NCI-H748 (cell line): Measurements from ENCODE around the gene GPR153.
"Not testable (repeated sequence)": the region's sequence is repeated elsewhere in the genome, so short reads cannot be mapped to it uniquely, and the experiment has no call there.

Experiments used
- DNase-seq: peaks from one replicate; lab custom pipeline; 2025; ENCODE audit not compliant: unreplicated experiment; lab: John Stamatoyannopoulos, UW

Gene GPR153

DNA sequence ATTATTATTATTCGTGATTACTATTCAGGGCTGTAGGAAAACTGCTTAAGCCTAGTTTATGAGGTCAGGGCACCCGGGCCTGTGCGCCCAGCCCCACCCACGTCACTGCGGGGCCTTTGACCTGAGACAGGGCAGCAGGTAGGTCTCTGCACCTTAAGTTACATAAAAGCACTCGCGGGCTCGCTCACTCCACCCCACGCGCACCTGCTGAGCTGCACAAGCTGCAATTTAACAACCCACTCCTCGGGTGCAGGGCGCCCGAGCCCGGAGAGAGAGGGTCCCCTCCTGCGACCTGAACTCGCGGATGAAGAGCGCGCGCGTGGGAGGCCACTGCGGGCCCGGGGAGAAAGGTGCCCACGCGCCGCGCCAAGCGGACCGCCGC, 25.6 kb downstream of the GPR153 start:
- peak; percentile 15 for DNase-seq

DNA sequence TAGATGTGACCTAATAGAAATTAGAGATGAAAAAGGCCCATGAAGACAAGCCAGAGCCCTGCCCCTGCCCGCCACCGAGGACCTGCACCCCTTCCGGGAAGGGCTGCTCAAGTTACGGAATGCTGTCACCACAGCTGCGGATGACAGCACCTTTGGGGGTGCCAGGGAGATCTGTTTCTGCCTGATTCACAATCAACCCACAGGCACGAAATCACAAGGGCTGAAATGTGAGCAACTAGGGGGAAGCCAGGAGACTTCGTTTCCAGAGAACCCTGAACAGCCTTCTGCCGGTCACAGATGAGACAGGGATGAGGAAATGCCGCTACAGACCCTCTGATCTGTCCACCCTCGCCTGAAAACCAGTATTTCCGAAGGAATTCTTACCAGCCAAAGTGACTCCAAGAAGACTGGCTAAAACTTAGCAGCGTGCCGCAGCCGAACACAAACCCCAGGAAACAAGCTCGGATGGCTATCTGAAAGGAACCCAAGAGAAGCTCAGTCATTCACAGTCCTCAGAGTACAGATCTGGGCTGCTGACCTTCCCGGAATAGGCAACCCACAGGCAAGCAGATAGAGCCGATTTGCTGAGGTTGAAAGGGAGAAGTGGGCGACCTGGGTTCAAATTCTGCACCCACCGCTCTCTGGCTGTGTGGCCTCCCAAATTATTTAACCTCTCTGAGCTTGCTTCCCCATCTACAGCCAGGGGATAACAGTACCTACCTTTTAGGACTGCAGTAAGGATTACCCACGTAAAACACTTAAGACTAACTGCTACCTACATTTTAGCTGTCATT, 26.2 kb downstream of the GPR153 start:
- DNase-seq, result no peak

DNA sequence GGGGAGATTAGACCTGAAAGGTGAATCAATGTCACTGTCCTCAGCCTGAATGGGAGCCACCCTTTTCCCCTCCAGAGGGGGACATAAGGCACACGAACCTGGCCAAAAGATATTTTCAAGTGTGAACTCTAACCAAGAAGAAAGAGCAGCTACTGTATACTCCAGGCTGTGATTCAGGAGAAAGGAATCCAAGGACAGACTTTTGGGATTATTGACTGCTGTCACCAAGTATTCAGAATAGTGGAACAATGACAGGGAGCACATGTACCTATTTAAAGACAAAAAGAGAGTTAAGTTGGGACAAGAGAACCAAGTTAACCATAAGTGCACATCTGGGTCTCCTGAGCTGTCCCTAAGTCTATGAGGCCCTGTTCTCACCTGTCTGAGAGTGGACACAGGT, 27.5 kb downstream of the GPR153 start:
- DNase-seq, result no peak

DNA sequence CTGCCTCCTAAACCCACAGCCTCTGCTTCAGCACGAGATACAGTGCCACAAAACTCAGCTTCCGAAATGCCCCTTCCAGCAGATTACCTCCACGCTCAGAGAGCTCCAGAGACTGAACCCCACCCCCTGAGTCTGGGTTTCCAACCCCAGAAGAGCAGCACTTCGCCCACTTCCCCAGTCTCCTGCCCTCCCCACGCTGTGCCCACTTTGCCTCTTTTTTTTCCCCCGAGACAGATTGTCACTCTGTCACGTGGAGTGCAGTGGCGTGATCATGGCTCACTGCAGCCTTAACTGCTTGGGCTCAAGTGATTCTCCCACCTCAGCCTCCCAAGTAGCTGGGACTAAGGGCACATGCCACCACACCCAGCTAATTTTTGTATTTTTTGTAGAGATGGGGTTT, 35.2 kb downstream of the GPR153 start:
- DNase-seq, result no peak

DNA sequence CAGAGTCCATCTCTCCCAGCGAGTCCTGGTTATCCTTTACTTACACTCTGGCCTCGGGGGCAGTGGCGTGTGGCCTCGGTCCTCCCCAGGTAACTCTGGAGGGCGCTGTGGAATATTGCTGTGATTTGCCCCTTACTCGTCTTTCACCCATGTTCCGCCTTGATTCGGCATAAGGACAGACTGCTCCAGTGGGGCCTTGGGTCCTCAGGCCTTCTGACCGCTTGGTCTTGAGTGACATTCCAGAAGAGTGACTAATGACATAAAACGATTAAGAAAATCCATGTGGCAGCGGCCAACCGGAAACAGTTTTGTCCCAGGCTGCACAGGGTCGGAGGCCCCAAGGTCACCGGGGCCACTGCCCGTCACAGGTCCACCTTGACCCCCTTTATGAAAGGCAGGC, 36.2 kb downstream of the GPR153 start:
- DNase-seq, result no peak

DNA sequence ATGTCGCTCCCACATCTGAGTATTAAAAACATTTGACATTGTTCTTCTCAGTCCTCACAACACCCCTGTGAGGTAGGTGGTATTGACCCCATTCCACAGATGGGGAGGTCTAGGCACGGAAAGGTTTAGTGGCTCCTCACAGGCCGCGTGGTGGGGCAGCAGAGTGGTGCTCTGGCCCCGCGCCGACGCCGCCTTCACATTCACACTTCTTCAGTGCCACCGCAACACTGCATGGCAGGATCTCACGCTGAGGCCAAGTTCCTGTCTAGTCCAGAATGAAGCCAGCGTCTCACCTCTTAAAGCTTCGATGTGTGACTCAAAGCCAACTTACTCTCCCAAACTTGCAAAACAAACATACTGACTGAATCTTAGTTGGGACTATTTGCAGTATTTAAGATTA, 37.3 kb downstream of the GPR153 start:
- no peak for DNase-seq

DNA sequence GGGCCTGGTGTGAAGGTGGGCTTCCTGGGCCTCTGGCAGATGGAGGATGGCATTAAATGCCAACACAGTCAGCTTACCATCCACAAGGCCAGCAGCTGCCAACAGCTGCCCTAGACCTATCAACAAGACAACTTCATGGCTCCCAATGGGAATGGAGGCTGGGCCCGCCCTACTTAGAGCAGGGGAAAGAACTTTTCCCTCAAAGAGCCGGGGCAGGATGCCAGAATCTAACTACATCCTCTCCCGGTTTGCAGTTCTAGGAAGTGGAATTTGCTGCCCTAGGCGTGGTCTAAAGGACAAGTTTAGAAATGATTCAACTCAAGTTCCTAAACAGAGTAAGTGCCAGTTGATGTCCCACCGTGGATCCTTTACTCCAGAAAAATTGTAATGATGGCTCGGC, 38.3 kb downstream of the GPR153 start:
- no peak for DNase-seq

DNA sequence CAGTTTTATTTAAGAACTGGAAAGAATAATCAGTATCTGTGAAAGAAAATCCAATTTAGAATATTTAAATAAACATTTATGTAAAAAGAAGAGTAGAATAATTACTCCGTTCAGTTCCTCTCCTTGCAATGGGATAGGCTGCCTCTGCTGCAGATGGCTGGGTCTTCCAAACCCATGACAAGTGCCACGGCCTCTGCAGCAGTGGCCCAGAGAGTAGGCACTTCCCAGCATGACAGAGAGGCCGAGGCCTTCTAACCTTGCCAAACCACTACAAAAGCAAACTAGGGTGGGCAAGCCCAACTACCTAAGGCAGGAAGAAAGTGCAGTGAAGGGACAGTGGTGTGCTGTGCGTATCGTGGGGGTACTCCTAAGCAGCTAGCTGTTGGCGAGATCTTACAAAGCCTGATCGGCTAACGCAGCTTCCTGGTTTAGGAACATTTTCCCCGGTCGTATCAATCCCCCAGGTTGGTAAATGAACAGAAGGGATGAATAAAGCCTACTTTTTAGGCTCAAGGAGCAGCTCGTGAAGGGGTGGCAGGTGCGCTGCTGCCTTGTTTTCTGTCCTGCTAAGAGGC, 39.6 kb downstream of the GPR153 start:
- DNase-seq, result no peak

DNA sequence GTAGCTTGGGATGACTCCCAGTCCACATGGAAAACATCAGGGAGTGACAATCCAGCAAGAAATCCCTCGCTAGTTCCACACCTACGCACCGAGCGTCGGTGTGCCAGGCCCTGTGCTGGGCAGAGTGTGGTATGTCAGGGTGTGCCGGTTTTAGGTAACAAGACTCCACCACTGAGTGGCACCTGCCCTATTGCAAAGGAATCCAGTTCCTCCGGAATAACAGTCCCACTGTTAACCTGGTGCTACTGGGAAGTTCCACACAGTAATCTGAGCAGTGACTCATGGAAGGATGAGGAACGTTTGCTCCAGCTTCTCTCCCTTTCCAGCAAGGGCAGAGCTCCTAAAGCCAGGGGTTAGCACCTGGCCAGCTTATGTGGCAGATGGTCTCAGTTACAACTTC, 40.7 kb downstream of the GPR153 start:
- DNase-seq, result no peak

DNA sequence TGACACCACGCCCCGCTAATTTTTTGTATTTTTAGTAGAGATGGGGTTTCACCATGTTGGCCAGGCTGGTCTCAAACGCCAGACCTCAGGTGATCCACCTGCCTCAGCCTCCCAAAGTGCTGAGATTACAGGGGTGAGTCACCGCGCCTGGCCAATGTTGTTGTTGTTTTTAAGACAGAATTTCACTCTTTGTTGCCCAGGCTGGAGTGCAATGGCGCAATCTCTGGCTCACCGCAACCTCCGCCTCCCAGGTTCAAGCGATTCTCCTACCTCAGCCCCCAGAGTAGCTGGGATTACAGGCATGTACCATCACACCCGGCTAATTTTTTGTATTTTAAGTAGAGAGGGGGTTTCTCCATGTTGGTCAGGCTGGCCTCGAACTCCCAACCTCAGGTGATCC, 41.3 kb downstream of the GPR153 start:
- DNase-seq, result not testable (repeated sequence)

DNA sequence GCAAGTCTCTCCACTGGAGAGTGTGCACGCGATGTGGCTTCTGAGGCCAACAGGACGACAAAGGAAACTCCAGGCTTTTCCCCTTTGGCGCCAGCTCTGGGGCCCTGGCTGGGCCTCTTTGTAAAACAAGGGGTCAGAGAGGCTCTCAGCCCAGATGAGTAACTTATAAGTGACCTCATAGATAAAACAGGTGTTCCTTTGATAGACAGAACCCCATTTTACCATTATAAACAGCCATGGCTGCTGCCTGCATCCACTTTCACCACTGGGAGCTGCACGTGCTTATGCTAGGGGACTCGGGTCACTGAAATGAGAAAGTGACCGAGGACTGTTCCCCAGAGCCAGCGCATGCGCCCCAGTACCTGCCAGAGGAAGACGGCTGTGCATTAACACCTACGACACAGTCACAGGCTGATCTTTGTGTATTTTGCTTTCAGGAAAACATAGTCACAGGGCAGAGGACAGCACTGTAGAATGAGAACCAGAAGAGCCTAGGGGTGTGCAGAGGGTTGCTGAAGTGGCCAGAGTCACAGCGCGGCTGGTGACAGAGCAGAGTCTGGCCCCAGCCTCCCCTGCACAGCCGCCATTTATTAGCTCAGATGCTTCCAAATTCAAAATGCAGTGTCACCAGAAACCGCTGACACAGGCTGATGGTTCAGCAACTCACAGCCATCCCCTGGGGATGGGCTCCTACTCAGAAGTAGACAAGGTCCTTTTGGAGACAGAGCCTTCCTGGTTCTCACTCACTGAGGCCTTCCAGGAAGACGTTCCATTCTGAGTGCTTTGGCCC, 42.3 kb downstream of the GPR153 start:
- DNase-seq, result no peak

DNA sequence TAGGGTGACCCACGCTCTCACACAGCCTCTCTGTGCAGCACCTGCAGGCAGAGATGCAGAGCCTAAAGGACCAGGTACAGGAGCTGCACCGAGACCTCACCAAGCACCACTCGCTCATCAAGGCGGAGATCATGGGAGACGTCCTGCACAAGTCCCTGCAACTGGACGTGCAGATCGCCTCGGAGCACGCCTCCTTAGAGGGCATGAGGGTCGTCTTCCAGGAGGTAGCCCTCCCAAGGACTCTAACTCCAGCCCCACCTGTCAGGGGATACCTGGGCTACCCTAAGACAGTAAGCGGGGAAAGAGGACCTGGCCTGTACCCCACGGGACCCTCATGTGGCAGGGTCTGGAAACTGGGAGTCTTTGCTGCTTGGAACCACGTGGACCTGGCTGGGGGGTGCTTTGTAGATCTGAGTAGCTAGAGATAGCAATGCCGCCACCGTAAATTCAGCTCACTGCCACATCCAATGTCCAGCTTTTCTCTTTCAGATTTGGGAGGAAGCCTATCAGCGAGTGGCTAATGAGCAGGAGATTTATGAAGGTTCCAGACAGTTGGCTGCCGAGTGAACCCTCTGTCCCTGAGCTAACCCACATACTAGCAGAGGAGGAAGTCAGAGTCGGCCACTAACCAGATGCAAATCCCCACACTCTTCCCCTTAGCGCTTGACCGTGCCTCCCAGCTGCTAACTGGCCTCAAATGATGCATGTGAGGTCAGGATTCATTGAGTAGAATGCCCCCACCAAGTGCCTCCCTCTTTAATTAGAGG, 48.5 kb downstream of the GPR153 start:
- no peak for DNase-seq

DNA sequence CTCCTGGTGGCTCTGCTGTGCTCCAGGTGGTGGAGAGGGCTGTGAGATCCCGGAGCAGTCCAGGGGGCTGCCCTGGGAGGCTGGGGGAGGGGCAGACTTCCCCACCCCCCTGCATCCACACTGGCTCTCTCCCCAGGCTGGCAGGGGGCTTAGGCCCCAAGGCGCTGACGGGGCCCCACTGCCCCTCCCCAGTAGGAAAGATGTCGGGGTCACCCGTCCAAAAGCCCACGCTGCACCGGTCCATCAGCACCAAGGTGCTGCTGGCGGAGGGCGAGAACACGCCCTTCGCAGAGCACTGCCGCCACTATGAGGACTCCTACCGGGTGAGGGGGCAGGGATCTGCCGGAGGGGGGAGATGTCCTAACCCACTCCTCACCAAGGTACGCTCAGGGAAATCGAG, 49.2 kb downstream of the GPR153 start:
- DNase-seq, result no peak

DNA sequence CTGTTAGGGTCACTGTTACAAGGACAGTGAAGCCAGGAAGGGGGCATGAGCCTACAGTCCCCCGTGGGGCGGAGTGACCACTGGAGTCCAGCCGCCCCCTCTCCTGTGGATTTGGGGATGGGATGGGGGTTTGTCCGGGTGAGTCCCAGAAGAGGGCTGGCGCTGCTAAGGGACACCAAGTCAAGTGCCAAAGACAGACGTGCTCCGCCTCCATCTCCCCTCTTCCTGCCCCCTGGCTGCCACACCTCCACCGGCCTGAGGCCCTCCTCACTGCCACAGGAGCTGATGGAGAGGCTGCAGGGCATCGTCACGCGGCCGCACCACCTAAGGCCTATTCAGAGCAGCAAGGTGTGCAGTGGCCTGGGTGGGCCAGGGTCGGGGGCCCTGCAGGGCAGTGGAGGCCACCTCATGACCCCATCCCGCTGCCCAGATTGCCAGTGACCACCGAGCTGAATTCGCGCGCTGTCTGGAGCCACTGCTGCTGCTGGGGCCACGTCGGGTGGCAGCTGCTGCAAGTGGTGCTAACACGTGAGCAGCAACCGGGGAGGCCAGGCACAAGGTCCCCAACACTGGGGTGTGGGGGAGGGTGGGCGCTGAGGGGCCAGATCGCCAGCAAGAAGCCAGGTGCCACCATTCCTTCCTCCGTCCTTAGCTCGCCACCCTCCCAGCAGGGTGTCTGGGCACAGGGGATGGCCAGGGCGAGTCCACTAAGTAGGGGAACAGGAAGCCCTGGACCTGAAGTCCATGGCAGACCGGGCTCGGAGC, 50.1 kb downstream of the GPR153 start:
- DNase-seq, result no peak

DNA sequence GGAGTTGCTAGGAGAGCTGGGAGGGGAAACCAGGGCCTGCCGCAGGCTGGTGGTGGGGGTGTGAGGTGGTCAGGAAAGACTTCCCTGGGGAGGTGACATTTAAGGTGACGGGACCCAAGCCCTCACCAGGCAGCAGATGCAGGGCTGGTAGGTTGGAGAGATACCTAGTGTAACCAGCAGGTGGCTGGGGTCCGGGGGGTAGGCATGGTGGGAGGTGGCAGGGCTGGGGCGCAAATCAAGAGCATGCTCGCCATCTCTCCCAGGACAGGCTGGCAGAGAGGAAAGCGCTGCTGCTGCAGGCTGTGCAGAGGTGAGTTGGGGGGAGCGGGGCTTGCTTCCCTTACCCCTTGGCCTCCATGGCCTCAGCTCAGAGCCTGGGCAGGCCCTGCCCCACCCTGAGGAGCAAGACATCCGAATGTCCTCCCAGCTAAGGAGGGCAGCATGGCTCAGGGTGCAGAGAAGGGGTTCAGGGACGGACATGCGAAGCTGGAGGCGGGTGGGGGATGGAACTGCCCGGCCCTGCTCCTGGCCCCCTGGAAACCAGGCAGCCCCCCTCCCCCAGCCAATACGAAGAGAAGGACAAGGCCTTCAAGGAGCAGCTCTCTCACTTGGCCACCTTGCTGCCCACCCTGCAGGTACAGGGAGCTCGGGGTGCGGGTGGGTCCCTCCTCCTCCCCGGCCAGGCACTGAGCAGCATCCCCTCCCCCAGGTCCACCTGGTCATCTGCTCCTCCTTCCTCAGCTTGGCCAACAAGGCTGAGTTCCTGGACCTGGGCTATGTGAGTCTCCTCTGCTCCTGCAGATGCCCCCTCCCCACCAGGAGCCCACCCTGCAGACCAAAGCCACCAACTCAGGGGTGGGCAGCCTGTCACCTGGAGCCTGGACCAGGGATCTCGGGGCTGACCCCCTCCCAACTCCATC, 51.0 kb downstream of the GPR153 start:
- DNase-seq, result no peak

DNA sequence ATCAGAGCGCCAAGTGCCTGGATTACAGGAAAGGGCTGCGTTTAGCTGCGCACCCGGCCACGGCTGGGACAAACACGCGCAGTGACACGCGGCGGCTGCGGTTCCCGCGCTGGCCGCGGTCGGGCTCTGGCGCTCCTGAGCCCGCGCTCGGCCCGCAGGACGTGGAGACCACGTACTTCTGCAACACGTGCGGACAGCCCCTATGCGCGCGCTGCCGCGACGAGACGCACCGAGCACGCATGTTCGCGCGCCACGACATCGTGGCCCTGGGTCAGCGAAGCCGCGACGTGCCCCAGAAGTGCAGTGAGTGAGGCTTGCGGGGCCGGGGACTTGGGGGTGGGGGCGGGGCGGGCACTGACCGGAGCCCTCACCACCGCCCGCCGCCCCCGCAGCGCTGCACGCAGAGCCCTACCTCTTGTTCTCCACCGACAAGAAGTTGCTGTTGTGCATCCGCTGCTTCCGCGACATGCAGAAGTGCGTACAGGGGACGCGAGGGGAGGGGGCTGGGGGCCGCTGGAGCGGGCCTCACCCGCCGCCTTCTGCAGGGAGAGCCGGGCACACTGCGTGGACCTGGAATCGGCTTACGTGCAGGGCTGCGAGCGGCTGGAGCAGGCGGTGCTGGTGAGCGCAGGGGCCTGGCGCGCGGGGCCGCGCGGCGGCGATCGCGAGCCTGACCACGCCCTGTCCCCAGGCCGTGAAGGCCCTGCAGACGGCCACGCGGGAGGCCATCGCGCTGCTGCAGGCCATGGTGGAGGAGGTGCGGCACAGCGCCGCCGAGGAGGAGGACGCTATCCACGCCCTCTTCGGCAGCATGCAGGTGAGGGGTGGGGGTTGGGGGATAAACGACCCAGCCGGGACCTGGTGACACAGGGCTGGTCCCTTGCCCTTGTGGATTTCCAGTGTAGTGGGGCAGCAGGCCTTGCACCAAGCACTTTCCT, 51.9 kb downstream of the GPR153 start:
- no peak for DNase-seq

DNA sequence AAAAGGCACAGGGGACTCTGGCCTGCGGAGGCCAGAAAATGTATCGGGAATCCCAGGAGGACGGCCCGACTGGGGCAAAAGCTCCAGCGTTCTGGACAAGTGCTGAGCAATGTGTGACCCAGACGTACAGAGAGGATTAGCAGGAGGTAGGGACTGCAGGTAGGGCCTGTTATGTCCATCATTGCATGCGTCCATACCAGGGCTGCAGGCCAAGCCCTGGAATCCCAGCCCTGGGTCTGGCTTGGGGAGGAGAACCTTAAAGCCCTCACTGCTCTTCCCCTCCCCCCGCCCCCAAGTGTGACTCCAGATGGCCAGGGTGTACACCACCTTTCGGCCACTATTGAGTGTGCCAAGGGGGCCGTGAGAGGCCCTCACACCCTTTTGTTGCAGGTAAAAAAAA, 53.0 kb downstream of the GPR153 start:
- no peak for DNase-seq

DNA sequence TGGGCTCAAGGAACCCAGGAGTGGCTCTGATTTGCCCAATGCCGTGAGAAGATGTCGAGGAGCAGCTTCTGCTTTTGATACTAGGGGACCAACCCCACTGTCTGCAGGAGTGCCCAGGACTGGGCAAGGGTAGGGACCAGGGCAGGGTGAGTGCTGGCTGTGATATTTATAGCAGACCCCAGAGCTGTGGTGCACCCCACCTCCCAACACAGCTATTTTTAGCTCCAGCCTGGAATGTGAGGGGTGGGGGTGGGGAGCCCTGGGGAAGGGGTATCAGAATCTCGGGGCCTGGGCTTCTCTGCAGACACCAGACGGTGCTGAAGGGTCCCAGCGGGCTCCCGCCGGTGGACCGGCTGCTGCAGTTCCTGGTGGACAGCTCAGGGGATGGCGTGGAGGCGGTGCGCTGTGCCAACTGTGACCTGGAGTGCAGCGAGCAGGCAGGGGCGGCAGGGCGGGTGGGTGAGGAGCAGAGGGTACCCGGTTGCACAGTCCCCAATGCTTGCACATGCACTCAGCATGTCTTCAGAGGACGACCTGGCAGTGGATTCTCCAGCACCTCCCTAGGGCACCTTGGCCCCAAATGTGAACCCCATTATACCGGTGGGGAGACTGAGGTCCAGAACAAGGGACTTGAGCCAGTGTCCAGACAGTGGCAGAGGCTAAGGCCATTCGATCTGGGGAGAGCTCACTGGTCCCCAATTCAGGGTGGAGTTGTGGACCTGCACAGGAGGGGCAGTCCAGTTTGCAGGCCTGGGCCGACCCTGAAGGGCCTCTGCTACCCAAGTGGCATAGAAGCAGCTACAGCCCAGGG, 53.6 kb downstream of the GPR153 start:
- DNase-seq, result no peak
